HG03378 (cell line): ENCODE results near the gene OR6C76.
"Not testable (repeated sequence)": the region's sequence is repeated elsewhere in the genome, so short reads cannot be mapped to it uniquely, and the experiment has no call there.

Source experiments
- ATAC-seq: cut with Tn5 transposase; IDR thresholded peaks from one replicate; pipeline ENCODE4 v1.9.1; 2021; ENCODE audit warnings: mild to moderate bottlenecking, moderate library complexity; ENCODE audit not compliant: unreplicated experiment

The OR6C76 gene

DNA sequence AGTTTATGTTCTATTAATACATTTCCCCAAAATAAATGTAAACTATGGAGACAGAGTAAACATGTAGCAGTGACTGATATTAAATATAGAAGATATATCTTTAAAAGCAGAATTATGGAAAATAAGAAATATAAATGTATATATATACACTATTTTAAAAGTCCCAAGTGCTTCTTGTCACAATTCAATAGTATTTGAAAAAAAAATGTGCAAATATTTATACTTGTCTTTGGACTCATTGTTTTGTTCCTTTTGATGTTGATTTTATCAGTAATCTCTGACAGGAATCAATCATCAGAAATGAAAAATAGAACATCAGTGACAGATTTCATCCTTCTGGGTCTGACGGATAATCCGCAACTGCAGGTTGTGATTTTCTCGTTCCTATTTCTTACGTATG lies at the start of gene OR6C76:
TSS of gene OR6C76 (plus strand) at position 301 of the 400 bp plus-strand sequence. CDS start at position 301, 0 bp downstream.
- no peak for ATAC-seq

DNA sequence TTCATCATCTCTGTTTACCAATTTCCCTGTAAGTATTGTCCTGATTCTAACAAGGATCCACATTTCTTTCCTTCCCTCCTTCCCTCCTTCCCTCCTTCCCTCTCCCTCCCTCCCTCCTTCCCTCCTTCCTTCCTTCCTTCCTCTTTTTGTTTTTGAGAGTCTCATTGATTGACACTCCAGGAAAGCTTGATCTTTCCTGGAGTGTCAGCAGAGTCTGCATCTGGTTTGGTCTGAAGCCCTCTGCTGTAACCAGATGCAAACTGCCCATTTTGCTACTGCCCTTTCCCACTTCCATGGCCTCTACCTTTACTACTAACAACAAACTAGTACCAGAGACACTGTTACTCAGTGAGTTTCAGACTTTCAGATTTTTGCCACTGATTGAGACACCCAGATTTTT lies 40.2 kb upstream of the OR6C76 start:
- ATAC-seq = no peak

DNA sequence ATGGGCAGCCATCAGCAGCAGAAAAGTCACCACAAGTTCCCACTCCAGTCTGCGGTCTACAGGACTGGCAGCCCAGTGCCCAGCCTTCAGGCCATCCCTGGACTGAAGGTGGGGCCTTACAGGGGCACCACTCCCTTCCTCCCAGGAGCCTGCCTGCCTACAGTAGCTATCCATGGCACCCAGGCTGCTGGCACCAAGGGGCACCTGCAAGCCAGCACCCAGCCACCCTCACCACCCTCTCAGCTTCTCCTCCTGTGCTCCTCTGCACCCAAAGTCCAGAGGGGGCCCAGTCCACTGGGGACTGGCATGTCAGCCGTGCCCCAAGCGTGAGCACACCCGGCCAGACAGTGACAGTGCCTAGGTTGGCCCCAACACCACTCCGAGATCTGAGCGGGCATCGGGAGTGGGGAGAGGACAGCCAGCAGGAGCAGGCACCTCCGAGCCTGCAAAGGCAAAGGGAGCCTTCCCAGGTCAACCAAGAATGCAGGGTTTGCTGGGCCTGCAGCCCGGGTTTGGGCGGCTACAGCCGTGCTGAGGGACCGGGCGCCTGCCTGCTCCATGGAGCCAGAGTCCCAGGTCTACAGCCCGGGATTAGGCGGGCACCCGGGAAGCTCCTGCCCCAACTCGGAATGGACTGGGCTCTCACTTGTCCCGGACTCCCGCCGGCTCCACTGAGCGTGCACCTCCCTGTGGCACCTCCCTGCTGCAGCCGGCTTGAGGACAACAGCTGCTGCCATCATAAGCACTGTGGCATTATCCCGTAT lies 33.8 kb upstream of the OR6C76 start:
- ATAC-seq = no peak

DNA sequence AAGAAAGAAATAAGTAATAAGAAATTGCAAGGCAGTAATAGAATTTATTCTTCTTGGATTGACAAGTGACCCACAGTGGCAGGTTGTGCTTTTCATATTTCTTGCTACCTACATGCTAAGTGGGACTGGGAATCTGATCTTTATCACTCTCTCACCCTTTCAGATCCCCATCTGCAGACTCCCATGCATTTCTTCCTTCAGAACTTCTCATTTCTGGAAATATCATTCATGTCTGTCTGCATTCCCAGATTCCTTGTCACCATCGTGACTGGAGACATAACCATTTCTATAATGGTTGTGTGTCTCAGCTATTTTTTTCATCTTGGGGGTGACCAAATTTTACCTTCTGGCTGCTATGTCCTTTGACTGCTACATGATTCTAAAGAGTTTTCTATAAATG lies 29.7 kb upstream of the OR6C76 start:
- no peak for ATAC-seq

GRCh38 chr12:55400229-55400628 lies 25.8 kb upstream of the OR6C76 start, which contains the start of gene OR6C65:
TSS of gene OR6C65 (plus strand) at chr12:55400529. CDS start at chr12:55400529, 0 bp downstream.
- ATAC-seq = no peak

DNA sequence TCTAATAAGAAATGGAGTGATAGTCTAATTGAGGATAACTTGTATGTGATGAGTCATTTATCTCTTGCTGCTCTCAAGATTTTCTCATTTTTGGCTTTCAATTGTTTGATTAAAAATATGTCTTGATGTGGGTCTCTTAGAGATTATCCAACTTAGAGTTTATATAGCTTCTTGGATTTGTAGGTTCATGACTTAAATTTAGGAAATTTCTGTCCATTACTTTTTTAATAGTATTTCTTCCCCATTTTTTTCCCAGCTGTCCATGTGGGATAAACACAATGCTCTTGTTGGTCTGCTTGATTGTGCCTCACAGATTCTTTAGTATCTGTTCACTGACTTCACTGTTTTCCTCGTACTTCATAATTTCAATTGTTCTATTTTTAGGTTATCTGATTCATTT lies 18.2 kb upstream of the OR6C76 start:
- no peak for ATAC-seq

- ATAC-seq = not testable (repeated sequence)
Measured at GRCh38 chr12:55409133-55409532, 16.9 kb upstream of the OR6C76 start.

- ATAC-seq = not testable (repeated sequence)
Measured at GRCh38 chr12:55412138-55412537, 13.9 kb upstream of the OR6C76 start.

GRCh38 chr12:55413498-55414388 lies 12.3 kb upstream of the OR6C76 start:
- not testable (repeated sequence) for ATAC-seq

DNA sequence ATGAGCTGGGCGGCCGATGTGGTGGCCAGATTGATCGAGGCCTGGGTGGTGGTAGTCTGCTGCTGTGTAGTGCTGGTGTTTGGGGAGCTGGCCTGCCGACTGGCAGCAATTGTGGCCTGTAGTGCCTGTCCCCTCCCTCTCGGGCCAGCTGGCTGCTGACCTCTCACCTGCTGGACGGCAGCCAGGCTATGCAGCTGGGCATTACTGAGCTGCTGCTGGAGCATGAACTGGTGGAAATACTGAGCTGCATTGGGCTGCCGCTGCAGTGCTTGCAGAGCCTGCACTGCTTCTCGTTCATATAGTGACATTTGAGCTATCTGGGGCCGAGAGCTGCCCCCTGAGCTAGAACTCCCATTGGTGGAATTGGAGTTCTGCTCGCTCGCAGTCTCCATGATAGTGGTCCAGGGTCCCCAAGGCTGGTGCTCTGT lies 11.6 kb upstream of the OR6C76 start:
- not testable (repeated sequence) for ATAC-seq

GRCh38 chr12:55414889-55415288 lies 11.2 kb upstream of the OR6C76 start:
- ATAC-seq = not testable (repeated sequence)

DNA sequence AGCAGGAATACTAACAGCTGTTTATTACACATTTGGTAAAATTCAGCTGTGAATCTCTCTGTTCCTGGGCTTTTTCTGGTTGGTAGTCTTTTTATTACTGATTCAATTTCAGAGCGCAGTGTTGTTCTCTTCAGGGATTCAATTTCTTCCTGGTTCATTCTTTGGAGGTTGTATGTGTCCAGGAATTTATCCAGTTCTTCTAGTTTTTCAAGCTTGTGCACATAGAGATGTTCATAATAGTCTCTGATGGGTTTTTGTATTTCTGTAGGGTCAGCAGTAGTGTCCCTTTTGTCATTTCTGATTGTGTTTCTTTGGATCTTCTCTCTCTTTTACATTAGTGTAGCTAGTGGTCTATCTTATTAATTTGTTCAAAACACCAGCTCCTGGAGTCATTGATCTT lies 9.1 kb upstream of the OR6C76 start:
- no peak for ATAC-seq

- no peak for ATAC-seq
Measured at GRCh38 chr12:55420307-55420962, 5.6 kb upstream of the OR6C76 start.

DNA sequence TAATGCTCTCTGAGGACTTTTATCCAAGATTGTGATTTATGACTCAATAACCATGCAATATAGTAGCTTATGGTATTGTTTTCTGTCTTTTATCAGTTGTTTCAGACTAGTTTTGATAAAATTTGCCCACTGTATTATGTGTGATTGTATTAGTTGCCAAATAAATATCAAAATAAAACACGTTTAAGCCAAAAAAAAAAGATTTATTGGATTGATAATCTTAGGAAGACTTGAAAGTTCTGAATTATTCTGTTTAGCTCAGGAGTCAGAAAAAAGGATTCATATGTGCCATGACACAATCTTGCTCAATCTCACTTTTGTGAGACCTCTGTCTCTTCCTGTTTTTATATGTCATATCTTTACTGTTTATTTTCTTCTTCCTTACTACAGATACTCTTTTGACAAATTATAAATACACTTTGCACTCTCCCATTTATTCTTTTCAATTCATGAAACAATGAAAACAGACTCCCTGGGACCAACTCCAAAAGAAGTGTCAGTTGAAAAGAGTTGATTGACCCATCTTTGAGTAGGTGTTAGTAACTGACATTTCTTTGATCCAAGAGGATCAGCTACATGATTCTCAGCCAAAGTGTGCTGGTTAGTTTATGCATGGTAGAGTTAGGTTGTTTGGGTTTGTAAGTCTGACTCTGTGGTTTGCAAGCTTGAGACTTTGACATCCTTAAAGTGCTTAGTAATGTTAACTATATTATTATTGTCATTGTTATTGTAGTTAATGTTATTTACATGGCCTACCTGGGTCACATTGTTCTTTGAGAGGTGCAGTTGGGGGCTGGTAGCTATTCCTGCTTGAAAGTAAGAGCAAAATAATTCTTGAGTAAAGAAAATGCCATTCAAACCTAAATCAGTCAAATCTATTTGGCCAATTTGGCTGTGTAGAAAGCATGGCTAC lies 2.5 kb downstream of the OR6C76 start:
- no peak for ATAC-seq

DNA sequence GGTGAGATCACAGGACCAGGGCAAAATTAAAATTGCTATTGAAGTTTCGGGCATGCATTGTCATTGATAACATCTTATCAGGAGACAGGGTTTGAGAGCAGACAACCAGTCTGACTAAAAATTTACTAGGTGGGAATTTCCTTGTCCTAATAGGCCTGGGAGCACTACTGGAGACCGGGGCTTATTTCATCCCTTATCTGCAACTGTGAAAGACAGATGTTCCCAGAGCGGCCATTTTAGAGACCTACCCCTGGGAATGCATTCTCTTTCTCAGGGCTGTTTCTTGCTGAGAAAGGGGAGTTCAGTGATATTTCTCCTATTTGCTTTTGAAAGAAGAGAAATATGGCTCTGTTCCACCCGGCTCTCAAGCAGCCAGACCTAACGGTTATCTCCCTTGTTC lies 15.2 kb downstream of the OR6C76 start:
- ATAC-seq = not testable (repeated sequence)

GRCh38 chr12:55443776-55444175 lies 17.7 kb downstream of the OR6C76 start, which contains the start of gene OR6C2:
TSS of gene OR6C2 (plus strand) at chr12:55444076. CDS start at chr12:55452214, 8,138 bp downstream.
- ATAC-seq = no peak

DNA sequence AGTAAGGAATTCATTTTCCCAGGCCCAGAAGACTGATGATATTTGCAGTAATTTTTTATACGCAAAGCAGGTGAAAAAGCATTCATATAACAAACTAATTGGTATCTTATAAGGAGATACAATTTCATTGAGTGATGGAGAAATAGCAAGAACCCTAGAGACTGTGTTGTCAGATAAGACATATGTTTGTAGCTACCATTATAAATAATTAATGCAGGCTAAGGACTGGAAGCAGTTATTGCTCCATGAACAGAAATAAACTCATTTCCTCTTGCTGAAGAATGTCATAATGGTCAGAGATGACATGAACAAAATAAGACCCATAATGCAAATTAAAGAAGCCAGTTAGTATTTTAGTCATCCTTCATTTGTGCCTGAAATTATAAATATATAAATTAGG lies 19.3 kb downstream of the OR6C76 start:
- no peak for ATAC-seq

DNA sequence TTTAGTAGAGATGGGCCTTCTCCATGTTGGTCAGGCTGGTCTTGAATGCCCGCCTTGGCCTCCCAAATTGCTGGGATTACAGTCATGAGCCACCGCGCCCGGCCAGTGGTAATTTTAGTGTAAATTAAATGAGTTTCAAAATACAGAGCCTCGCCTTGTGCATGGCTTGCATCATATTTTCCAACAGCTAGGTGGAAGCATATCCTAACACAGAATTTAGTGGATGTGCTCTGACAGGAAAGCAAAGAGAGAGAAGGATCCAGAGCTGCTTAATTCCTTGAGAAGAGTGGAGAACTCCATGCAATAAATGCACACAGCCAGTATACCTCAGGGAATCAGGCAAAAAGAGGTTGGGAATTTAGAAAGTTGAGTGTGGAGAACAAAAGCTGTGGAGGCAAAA lies 20.3 kb downstream of the OR6C76 start:
- no peak for ATAC-seq

- ATAC-seq = no peak
Measured at GRCh38 chr12:55448825-55449224, 22.8 kb downstream of the OR6C76 start.

DNA sequence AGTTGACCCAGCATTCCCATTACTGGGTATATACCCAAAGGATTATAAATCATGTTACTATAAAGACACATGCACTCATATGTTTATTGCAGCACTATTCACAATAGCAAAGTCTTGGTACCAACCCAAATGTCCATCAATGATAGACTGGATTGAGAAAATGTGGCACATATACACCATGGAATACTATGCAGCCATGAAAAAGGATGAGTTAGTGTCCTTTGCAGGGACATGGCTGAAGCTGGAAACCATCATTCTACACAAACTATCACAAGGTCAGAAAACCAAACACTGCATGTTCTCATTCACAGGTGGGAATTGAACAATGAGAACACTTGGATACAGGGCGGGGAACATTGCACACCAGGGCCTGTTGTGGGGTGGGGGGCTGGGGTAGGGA lies 38.9 kb downstream of the OR6C76 start:
- not testable (repeated sequence) for ATAC-seq
